K562 (cell line): ENCODE measurements around the gene GGT5. TPM values are rescaled to one million over a fixed set of nuclear protein-coding genes. Genes with fewer than 3 reads are reported as not detected.

ENCODE experiments used
- ATAC-seq: fragments of 200-7000 bp; cut with Tn5 transposase; 3 replicates; pipeline ENCODE4 v1.9.1; 2020; ENCODE audit warnings: moderate library complexity
- BruUV-seq: library from RNA; stranded (reverse); fragments of 400-500 nt; replicated peaks from 2 replicates; lab custom pipeline; 2021; lab: Mats Ljungman, UMichigan
- CTCF ChIA-PET: fragments of 300-600 bp; formaldehyde crosslinking; extraction: SDS; loops from one replicate; lab custom pipeline; 2021; ENCODE audit warnings: low intra/inter-chr PET ratio; lab: Yijun Ruan, JAX
- POLR2A ChIA-PET: fragments of 300-600, 350-650 bp; sonication (Branson Sonifier 250); formaldehyde crosslinking; extraction: SDS; loops from one replicate; lab custom pipeline; 2021; ENCODE audit warnings: antibody characterized with exemption, inconsistent platforms; lab: Yijun Ruan, JAX
- DNase-seq, 4 experiments: peaks; one replicate each; pipeline versions ENCODE4 v3.0.0 to v3.0.0-alpha.2; 2011 to 2018; ENCODE audit warnings: low spot score in 3 of 4, mixed read lengths in 3 of 4; ENCODE audit errors: extremely low read depth in 1 of 4
- FAIRE-seq: peaks from 2 replicates; lab custom pipeline; 2011; peaks lifted over from hg19 to GRCh38; lab: Jason Lieb, UNC
- H2AFZ ChIP-seq: 2 replicates; pipeline ENCODE4 v1.6.0; 2011; ENCODE audit warnings: low read depth, low read length, control low read depth, inconsistent platforms
- H3K27ac ChIP-seq: fragments of 200-600 bp; 3 replicates; pipeline ENCODE4 v1.8.0; 2011; ENCODE audit warnings: low read depth, mild to moderate bottlenecking, control low read depth, inconsistent platforms, low read length, moderate library complexity, mixed read lengths; ENCODE audit errors: extremely low read depth
- H3K27me3 ChIP-seq, 2 experiments: fragments of 300-600 bp in 1 of 2; 2 replicates in 1 of 2; 3 replicates in 1 of 2; pipeline versions ENCODE4 v1.6.0 to v1.8.0; 2011; ENCODE audit warnings: inconsistent platforms in 2 of 2, low read length in 2 of 2, mild to moderate bottlenecking in 1 of 2, mixed read lengths in 1 of 2, moderate library complexity in 1 of 2; ENCODE audit not compliant: control insufficient read depth in 2 of 2, insufficient read depth in 2 of 2
- H3K36me3 ChIP-seq: fragments of 300-600 bp; 3 replicates; pipeline ENCODE4 v1.8.0; 2011; ENCODE audit warnings: mild to moderate bottlenecking, low read length, inconsistent platforms; ENCODE audit not compliant: control insufficient read depth, insufficient read depth
- H3K4me1 ChIP-seq, 2 experiments: fragments of 200-600 bp in 1 of 2; replicated peaks in 1 of 2; 2 replicates in 1 of 2; 3 replicates in 1 of 2; pipeline versions ENCODE4 v1.5.1 to v1.8.0; 2011; ENCODE audit warnings: inconsistent platforms in 2 of 2, low read length in 2 of 2, mild to moderate bottlenecking in 1 of 2, mixed read lengths in 1 of 2, moderate library complexity in 1 of 2; ENCODE audit not compliant: control insufficient read depth in 2 of 2, insufficient read depth in 2 of 2
- H3K4me2 ChIP-seq: 2 replicates; pipeline ENCODE4 v1.6.1; 2011; ENCODE audit warnings: low read length, control low read depth, inconsistent platforms, mixed read lengths; ENCODE audit not compliant: insufficient read depth
- H3K4me3 ChIP-seq: fragments of 200-600 bp; sonication (generic), shearing (Covaris generic); 2 replicates; pipeline ENCODE4 v1.5.1; 2016; ENCODE audit warnings: control low read depth, inconsistent platforms
- H3K79me2 ChIP-seq: fragments of 200-600 bp; 3 replicates; pipeline ENCODE4 v1.8.0; 2011; ENCODE audit warnings: low read length, inconsistent platforms; ENCODE audit not compliant: control insufficient read depth, insufficient read depth
- H3K9ac ChIP-seq, 2 experiments: 2 replicates each; pipeline versions ENCODE4 v1.6.0 to v1.6.1; 2011; ENCODE audit warnings: low read depth in 2 of 2, low read length in 2 of 2, control low read depth in 1 of 2, inconsistent platforms in 1 of 2, mild to moderate bottlenecking in 1 of 2, mixed read lengths in 1 of 2; ENCODE audit not compliant: insufficient read depth in 1 of 2
- H3K9me1 ChIP-seq: one replicate; pipeline ENCODE4 v1.6.0; 2011; ENCODE audit warnings: inconsistent platforms, mild to moderate bottlenecking, low read length, moderate library complexity; ENCODE audit not compliant: control insufficient read depth, insufficient read depth
- H3K9me3 ChIP-seq: replicated peaks from 2 replicates; pipeline ENCODE4 v1.5.1; 2011; ENCODE audit warnings: low read depth, low read length, inconsistent platforms; ENCODE audit not compliant: control insufficient read depth, insufficient read depth
- H4K20me1 ChIP-seq: replicated peaks from 2 replicates; pipeline ENCODE4 v1.6.1; 2011; ENCODE audit warnings: low read length, inconsistent platforms, mixed read lengths; ENCODE audit not compliant: control insufficient read depth, insufficient read depth
- CBFA2T2 ChIP-seq: fragments of 450-650 bp; conservative IDR thresholded peaks from 2 replicates; pipeline ENCODE4 v1.6.1; 2017; ENCODE audit warnings: mild to moderate bottlenecking
- PCBP1 ChIP-seq: fragments of 200-400 bp; formaldehyde crosslinking; IDR thresholded peaks from 2 replicates; pipeline ENCODE4 v1.6.1; 2018; ENCODE audit warnings: mild to moderate bottlenecking, low read depth, low read length; ENCODE audit not compliant: poor library complexity, severe bottlenecking
- POLR2B ChIP-seq: fragments of 450-650 bp; IDR thresholded peaks from 2 replicates; pipeline ENCODE4 v1.6.1; 2018; ENCODE audit warnings: low read depth; ENCODE audit not compliant: partially characterized antibody
- POU5F1 ChIP-seq: fragments of 150-350 bp; IDR thresholded peaks from 2 replicates; pipeline ENCODE4 v1.6.1; 2014; ENCODE audit warnings: borderline replicate concordance, low read length, low read depth, mild to moderate bottlenecking; ENCODE audit not compliant: partially characterized antibody
- PREB ChIP-seq: sonication (generic); formaldehyde crosslinking; IDR thresholded peaks from 2 replicates; pipeline ENCODE4 v1.8.1; 2023; ENCODE audit warnings: mild to moderate bottlenecking, missing genetic modification reagents
- SMARCE1 ChIP-seq: fragments of 450-650 bp; IDR thresholded peaks from 2 replicates; pipeline ENCODE4 v1.7.1; 2016; ENCODE audit warnings: mild to moderate bottlenecking
- SPI1 ChIP-seq: IDR thresholded peaks from 2 replicates; pipeline ENCODE4 v1.6.1; 2011; ENCODE audit warnings: low read depth, low read length, control low read depth, borderline replicate concordance
- STAT6 ChIP-seq: sonication (generic); formaldehyde crosslinking; IDR thresholded peaks from 2 replicates; pipeline ENCODE4 v1.8.1; 2023; ENCODE audit warnings: mild to moderate bottlenecking, missing genetic modification reagents
- TFAP4 ChIP-seq: sonication (generic); formaldehyde crosslinking; IDR thresholded peaks from 2 replicates; pipeline ENCODE4 v1.8.0; 2022; ENCODE audit warnings: missing genetic modification reagents, mild to moderate bottlenecking, moderate library complexity, borderline replicate concordance
- ZBTB9 ChIP-seq: fragments of 450-650 bp; formaldehyde crosslinking; IDR thresholded peaks from 2 replicates; pipeline ENCODE4 v1.4.0; 2020; ENCODE audit warnings: mild to moderate bottlenecking, moderate library complexity
- ZFP36 ChIP-seq: fragments of 150-350 bp; IDR thresholded peaks from 2 replicates; pipeline ENCODE4 v1.6.1; 2018; ENCODE audit warnings: low read length, low read depth; ENCODE audit not compliant: partially characterized antibody
- ZFX ChIP-seq: sonication (generic); formaldehyde crosslinking; IDR thresholded peaks from 2 replicates; pipeline ENCODE4 v1.8.0; 2022; ENCODE audit warnings: mild to moderate bottlenecking, missing genetic modification reagents, moderate library complexity
- ZNF253 ChIP-seq: fragments of 250-450 bp; sonication (Bioruptor Pico); conservative IDR thresholded peaks from 2 replicates; pipeline ENCODE4 v1.6.1; 2021; ENCODE audit warnings: mild to moderate bottlenecking
- ZNF384 ChIP-seq: IDR thresholded peaks from 2 replicates; pipeline ENCODE4 v1.6.1; 2012; ENCODE audit warnings: low read depth, low read length, improper control_type of control experiment
- WGBS: fragments of 100-300 bp; shearing (Covaris generic); methylation state at CpG from one replicate; pipeline ENCODE4 v1.1.6; 2016; ENCODE audit warnings: low coverage, mixed read lengths; ENCODE audit not compliant: insufficient coverage; ENCODE audit errors: missing lambda C conversion rate; 5-methylcytosine and 5-hydroxymethylcytosine counted together
- in situ Hi-C: fragments of 300-500 bp; cut with MboI; formaldehyde crosslinking; loops from 4 replicates; pipeline ENCODE4 v1.15.0; 2018; ENCODE audit warnings: inconsistent platforms, mixed read lengths
- intact Hi-C: fragments of 100-400 bp; cut with micrococcal nuclease; formaldehyde crosslinking; loops from 2 replicates; pipeline ENCODE4 v1.14.2; 2022
- polyA plus RNA-seq, 8 experiments: library from polyadenylated mRNA; depleted of rRNA in 4 of 8; stranded (reverse) in 5 of 8; unstranded in 3 of 8; fragments of >200 nt; fragmentation: Nextera tagmentation in 2 of 8; fragmentation: Illumina TruSeq in 1 of 8; extraction: Ambion mirVana in 2 of 8; extraction: Trizol in 1 of 8; gene quantifications; 2 replicates each; pipeline versions ENCODE4 v1.2.1 to v1.2.3, GENCODE V29; 2011 to 2014; ENCODE audit warnings: inconsistent platforms in 1 of 8, missing spikeins in 1 of 8
- total RNA-seq, 7 experiments: library from RNA; depleted of rRNA in 6 of 7; stranded (reverse); fragments of >200 nt in 6 of 7; fragmentation: Illumina TruSeq in 2 of 7; extraction: Trizol in 2 of 7; gene quantifications; 2 replicates each; pipeline versions ENCODE4 v1.2.1 to v1.2.3, GENCODE V29; 2011 to 2021; ENCODE audit warnings: low replicate concordance in 1 of 7

The GGT5 gene
- total and polyA plus RNA-seq, 9 of the 15 experiments (the other 6 are each of a cell fraction or from before 2014, with no cell fraction given), result 0.07 to 0.69 (median 0.18) TPM; not detected in 4

GRCh38 chr22:24179478-24180210, 65.2 kb downstream of the GGT5 start:
- H3K27me3 ChIP-seq, result peaks cover 2 to 6% of the 10 kb centered on the region in 2 experiments; a peak in 2 of 5 replicates
- CTCF ChIA-PET, result interaction anchor here (0.6 kb wide), 1 partner anchor 46 kb away, joined by 3 read pairs; no protein-coding TSS in a partner anchor
- POLR2A ChIA-PET, result interaction anchor here (0.6 kb wide), 2 partner anchors 25 to 730 kb away, joined by 3 to 5 read pairs; no protein-coding TSS in a partner anchor
- peaks cover 17% of the 10 kb centered on the region; the same call in 1 of the 3 replicates for H3K36me3 ChIP-seq
- no TSS peak for BruUV-seq
- no peak overlapping the region for H3K4me2 ChIP-seq
- 73% methylated on average over 9 of the region's 17 CpGs for WGBS
- H3K9ac ChIP-seq, result no peak overlapping the region
- DNase-seq, result no peak
- H3K9me1 ChIP-seq, result no peaks in the 10 kb centered on the region
- H2AFZ ChIP-seq, result no peak overlapping the region
- intact Hi-C loops (loop anchor here (10.0 kb wide), 2 partner anchors 225 to 345 kb away; no protein-coding TSS in a partner anchor), in situ Hi-C loops (loop anchor here (10.0 kb wide), 1 partner anchor 225 kb away; no protein-coding TSS in a partner anchor)
- FAIRE-seq, result no peak
- no peak overlapping the region for H3K27ac ChIP-seq
- peaks cover 0 to 33% of the 10 kb centered on the region in 2 experiments; a peak in 2 of 5 replicates for H3K4me1 ChIP-seq
- no peaks in the 10 kb centered on the region for H3K79me2 ChIP-seq
- H4K20me1 ChIP-seq, result peaks cover 9% of the 10 kb centered on the region; the same call in 1 of the 2 replicates
- H3K9me3 ChIP-seq, result no peaks in the 10 kb centered on the region
- no peak overlapping the region for H3K4me3 ChIP-seq
- ATAC-seq, result no peak
- no peak for TF ChIP-seq ZNF384
- TF ChIP-seq POU5F1, result no peak
- TF ChIP-seq PREB (CRISPR knock-in tag), result no peak
- no peak for TF ChIP-seq SMARCE1
- no peak for TF ChIP-seq ZBTB9 (CRISPR knock-in tag)
- TF ChIP-seq ZFX, result no peak
- TF ChIP-seq CBFA2T2, result no peak
- TF ChIP-seq POLR2B, result no peak
- TF ChIP-seq STAT6 (CRISPR knock-in tag), result no peak
- TF ChIP-seq ZFP36, result no peak
- TF ChIP-seq SPI1, result no peak
- TF ChIP-seq PCBP1, result no peak
- TF ChIP-seq ZNF253 (CRISPR knock-in tag), result no peak
- no peak for TF ChIP-seq TFAP4 (CRISPR knock-in tag)
